Fibroblast of villous mesenchyme (primary cell): ENCODE data around the gene NCCRP1. TPM values are rescaled to one million over a fixed set of nuclear protein-coding genes. Genes with fewer than 3 reads are reported as not detected.
A peak's percentile ranks its signal among the peaks of the same experiment; 100 is the strongest.

Experiments used
- DNase-seq: peaks from one replicate; pipeline ENCODE4 v3.0.0-alpha.2; 2010; ENCODE audit warnings: low read depth
- H3K4me3 ChIP-seq: 2 replicates; pipeline ENCODE4 v1.5.1; 2011; ENCODE audit warnings: low read depth, mild to moderate bottlenecking, low read length
- CTCF ChIP-seq: IDR thresholded peaks from 2 replicates; pipeline ENCODE4 v1.5.1; 2012; ENCODE audit warnings: low read depth, mild to moderate bottlenecking, low read length; ENCODE audit not compliant: insufficient read depth
- total RNA-seq: library from RNA; depleted of rRNA; stranded (reverse); fragments of >200 nt; gene quantifications from 2 replicates; pipeline ENCODE4 v1.2.3, GENCODE V29; 2012

Gene NCCRP1
- total RNA-seq, 1 donor: not detected

GRCh38 chr19:39157997-39158389, 38.8 kb upstream of the NCCRP1 start:
- DNase-seq: no peak
- no peak for TF ChIP-seq CTCF
- H3K4me3 ChIP-seq: no peak overlapping the region

DNA sequence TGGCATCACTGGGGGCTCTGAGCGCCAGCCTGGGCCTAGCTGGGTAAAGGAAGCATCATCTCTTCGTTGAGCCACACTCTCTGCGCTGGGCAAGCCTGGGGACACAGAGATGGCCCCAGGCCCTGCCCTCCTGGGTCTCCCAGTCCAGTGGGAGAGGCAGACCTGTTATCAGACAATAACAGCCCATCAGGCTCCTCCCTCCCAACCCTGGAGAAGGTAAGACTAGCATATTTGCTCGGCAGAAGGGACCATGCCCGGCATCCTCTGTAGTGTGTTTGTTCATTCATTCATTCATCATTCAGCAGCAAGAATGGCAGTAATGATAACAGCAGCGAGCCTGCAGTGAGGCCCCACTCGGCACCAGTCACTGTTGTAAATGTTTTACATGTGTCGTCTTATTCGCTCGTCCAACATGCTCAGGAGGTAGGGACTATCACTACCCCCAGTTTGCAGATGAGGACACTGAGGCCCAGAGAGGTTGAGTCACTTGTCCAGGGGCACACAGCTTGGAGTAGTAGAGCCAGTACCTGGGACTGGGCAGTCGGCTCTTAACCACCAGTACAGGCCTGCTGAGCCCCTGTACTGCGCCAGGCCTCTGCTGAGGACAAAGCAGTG, 38.0 kb upstream of the NCCRP1 start:
- DNase-seq: no peak
- no peak overlapping the region for H3K4me3 ChIP-seq
- no peak for TF ChIP-seq CTCF

DNA sequence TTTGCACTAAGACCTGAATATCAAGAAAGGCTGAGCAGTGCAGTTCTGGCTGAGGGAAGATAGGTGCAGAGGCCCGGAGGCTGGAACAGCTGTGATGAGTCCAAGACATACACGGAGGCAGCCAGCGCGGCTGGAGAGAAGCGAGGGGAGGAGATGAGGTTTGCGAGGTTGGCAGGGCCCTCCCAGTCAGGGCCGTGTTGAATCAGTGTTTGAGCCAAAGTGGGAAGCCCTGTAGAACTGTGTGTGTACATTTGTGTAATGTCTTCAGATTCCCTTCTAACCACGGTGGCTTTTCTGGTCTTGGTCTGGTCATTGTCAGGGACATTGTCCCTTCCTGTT, 36.3 kb upstream of the NCCRP1 start:
- H3K4me3 ChIP-seq: no peak overlapping the region
- TF ChIP-seq CTCF: no peak
- DNase-seq: peak; percentile 68

DNA sequence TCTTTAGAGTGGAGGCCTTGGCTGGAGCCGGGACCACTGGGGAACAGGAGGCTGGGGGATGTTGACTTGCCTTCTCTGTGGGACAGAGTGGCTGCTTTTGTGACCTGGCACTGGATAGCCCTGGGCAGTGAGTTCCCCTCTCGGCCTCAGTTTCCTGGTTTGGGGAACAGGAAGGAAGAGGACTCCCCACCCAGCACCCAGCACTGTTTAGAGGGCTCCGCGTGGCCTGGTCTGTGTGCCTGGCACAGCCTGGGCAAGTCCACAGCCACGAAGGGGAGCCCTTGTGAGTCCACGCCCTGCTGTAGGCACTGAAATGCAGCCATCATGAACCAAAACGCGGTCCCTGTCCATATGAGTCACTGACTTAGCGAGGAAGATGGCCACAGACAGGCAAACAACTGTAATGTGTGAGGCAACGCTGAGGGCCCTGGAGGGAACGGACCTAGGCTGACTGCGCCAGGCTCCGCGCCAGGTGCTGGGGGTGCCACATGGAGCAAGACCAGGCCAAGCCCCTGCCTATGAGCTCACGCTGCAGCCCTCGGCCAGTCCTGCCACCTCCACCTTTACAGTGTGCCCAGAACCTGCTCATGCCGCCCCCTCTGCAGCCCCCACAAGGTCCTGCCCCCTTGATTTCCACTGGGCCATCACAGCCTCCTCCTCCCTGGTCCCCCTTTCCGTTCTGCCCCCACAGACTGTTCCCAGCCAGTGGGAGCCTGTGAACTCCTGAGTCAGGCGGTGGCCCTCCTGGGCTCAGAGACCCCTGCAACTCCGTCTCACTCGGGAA, 35.7 kb upstream of the NCCRP1 start:
- peak; percentile 28 for DNase-seq
- H3K4me3 ChIP-seq: no peak overlapping the region
- TF ChIP-seq CTCF: no peak

DNA sequence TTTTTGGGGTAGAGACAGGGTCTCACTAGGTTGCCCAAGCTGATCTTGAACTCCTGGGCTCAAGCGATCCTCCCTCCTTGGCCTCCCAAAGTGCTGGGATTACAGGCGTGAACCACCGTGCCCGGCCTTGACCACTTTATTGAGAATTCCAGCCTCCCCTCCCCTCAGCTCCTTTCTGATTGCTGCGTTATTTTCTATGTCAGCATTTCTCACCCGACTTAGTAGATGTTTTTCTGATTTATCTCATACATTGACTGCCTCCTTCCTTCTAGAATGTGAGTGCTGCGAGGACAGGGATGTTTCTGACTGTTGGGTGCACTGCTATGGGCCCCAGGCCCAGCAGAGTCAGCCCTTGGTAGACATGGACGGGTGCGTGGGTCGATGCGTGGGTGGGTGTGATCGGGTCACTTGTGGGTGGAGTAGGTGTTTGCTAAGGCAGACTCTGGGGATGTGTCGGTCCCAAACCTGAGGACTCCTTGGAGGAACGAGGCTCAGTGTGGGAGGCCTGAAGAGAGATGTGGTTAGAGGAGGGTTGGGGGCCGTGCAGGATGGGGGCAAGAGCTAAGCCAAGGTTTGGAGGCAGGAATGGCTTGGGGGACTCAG, 34.2 kb upstream of the NCCRP1 start:
- no peak for DNase-seq
- TF ChIP-seq CTCF: no peak
- no peak overlapping the region for H3K4me3 ChIP-seq

DNA sequence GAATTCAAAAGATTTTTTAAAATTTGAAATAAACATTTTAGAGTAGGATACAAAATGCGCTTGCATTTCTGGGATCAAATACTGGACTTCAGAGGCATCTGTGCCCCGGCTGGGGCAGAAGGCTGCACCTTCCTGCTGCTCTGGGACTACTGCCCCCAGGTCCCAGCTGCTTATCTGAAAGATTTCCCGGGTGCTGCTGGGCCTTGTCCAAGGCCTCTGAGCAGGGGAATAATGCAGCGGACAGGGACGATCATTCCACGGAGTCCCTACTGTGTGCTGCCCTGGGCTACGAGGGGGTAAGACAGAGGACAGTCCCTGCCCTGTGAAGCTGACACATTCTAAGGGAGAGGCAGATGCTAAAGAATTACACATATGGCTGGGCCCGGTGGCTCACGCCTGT, 33.1 kb upstream of the NCCRP1 start:
- no peak overlapping the region for H3K4me3 ChIP-seq
- DNase-seq: no peak
- no peak for TF ChIP-seq CTCF

DNA sequence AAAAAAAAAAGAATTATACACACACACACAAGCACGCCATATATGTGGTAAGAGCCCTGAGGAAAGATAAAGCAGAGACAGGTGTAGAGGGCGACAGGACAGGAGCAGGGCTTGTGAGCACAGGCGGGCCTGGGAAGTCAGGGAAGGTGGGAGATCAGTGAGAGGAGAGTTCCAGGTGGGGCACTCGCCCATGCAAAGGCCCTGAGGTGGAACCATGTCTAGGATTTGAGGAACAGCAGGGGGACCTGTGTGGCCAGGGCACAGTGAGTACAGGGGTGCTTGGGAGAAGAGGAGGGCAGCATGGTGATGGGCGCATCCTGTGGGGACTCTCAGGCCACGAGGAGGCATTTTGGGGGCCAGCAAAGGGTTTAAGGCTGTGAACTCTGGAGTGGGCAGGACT, 32.5 kb upstream of the NCCRP1 start:
- TF ChIP-seq CTCF: no peak
- H3K4me3 ChIP-seq: no peak overlapping the region
- no peak for DNase-seq
